AG10803 (cell line): ENCODE results near the gene SH3BP4.
"Not testable (repeated sequence)": the region's sequence is repeated elsewhere in the genome, so short reads cannot be mapped to it uniquely, and the experiment has no call there.

Source experiments
- DNase-seq: peaks from one replicate; pipeline ENCODE4 v3.0.0; 2010; ENCODE audit warnings: low read depth
- H3K4me3 ChIP-seq: 2 replicates; pipeline ENCODE4 v1.5.1; 2011; ENCODE audit warnings: mild to moderate bottlenecking, low read length, control low read depth
- TF ChIP-seq, protein P1 (sequence below): conservative IDR thresholded peaks from 2 replicates; pipeline ENCODE4 v1.5.1; 2011; ENCODE audit warnings: mild to moderate bottlenecking, low read length, control low read depth, inconsistent platforms

The SH3BP4 gene

GRCh38 chr2:235008584-235009044 is 56.8 kb downstream of the SH3BP4 start:
- no peak for DNase-seq
- TF ChIP-seq, protein P1, sequence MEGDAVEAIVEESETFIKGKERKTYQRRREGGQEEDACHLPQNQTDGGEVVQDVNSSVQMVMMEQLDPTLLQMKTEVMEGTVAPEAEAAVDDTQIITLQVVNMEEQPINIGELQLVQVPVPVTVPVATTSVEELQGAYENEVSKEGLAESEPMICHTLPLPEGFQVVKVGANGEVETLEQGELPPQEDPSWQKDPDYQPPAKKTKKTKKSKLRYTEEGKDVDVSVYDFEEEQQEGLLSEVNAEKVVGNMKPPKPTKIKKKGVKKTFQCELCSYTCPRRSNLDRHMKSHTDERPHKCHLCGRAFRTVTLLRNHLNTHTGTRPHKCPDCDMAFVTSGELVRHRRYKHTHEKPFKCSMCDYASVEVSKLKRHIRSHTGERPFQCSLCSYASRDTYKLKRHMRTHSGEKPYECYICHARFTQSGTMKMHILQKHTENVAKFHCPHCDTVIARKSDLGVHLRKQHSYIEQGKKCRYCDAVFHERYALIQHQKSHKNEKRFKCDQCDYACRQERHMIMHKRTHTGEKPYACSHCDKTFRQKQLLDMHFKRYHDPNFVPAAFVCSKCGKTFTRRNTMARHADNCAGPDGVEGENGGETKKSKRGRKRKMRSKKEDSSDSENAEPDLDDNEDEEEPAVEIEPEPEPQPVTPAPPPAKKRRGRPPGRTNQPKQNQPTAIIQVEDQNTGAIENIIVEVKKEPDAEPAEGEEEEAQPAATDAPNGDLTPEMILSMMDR: no peak
- H3K4me3 ChIP-seq: no peak overlapping the region

GRCh38 chr2:235009081-235009480 is 57.3 kb downstream of the SH3BP4 start:
- DNase-seq: no peak
- H3K4me3 ChIP-seq: no peak overlapping the region
- TF ChIP-seq, protein P1: no peak

- no peak for DNase-seq
- TF ChIP-seq, protein P1: no peak
- no peak overlapping the region for H3K4me3 ChIP-seq
These were observed 58.4 kb downstream of the SH3BP4 start for GRCh38 chr2:235010117-235010714.

GRCh38 chr2:235011607-235011928 is 59.8 kb downstream of the SH3BP4 start:
- no peak overlapping the region for H3K4me3 ChIP-seq
- DNase-seq: no peak
- TF ChIP-seq, protein P1: no peak

- no peak for DNase-seq
- no peak overlapping the region for H3K4me3 ChIP-seq
- TF ChIP-seq, protein P1: no peak
These were observed 60.3 kb downstream of the SH3BP4 start for GRCh38 chr2:235011929-235012631.

DNA sequence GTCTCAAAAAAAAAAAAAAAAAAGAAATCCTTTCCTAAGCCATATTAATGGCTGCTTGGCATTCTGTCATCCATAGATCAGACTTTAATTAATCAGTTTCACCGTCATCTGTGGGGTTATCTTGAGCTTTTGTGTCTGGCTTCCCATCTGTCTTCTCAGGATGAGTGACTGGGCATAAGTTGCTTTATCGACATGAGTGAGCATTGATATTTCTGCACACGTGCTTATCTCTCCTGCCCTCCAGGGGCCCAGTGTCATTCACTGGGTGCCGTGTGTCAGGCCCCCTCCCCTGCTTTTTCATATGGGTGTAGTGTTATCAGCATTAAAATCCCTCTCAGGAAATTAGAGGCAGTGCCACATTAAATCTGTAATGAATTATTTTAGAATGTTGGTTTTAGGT is 65.6 kb downstream of the SH3BP4 start:
- DNase-seq: no peak
- H3K4me3 ChIP-seq: no peak overlapping the region
- TF ChIP-seq, protein P1: no peak

- TF ChIP-seq, protein P1: no peak
- no peak overlapping the region for H3K4me3 ChIP-seq
- DNase-seq: no peak
These were observed 67.0 kb downstream of the SH3BP4 start for GRCh38 chr2:235018838-235019237.

DNA sequence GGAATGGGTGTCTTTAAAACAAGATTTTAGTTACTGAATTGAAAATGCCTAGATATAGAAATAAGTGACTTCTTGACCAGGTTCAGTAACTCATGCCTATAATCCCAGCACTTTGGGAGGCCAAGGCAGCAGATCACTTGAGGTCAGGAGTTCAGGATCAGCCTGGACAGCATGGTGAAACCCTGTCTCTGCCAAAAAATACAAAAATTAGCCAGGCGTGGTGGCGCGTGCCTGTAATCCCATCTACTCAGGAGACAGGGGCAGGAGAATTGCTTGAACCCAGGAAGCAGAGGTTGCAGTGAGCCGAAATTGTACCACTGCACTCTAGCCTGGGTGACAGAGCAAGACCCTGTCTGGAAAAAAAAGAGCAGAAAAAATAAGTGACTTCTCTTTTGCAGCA is 68.3 kb downstream of the SH3BP4 start:
- H3K4me3 ChIP-seq, DNase-seq: not testable (repeated sequence)
